NCI-H82 (cell line): Measurements from ENCODE around the gene CWF19L2.

Experiments
- DNase-seq: peaks from one replicate; lab custom pipeline; 2025; lab: John Stamatoyannopoulos, UW

Gene CWF19L2

DNA sequence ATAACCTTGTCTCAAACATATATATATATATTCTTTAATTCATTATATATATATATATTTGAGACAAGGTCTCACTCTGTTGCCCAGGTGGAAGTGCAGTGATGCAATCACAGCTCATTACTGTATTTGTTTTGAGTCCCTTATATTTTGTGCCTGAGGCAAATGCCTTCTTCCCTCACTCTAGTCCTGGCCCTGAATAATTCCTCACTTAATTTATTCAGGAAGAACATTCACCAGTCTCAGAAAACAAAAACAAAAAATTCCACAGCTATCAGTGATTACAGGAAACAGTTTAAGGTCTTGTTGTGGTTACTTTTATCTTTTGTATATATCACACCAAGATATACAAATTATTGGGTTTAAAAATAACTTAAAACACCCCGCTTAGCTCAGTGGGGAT, 155.7 kb downstream of the CWF19L2 start:
- DNase-seq = no peak

DNA sequence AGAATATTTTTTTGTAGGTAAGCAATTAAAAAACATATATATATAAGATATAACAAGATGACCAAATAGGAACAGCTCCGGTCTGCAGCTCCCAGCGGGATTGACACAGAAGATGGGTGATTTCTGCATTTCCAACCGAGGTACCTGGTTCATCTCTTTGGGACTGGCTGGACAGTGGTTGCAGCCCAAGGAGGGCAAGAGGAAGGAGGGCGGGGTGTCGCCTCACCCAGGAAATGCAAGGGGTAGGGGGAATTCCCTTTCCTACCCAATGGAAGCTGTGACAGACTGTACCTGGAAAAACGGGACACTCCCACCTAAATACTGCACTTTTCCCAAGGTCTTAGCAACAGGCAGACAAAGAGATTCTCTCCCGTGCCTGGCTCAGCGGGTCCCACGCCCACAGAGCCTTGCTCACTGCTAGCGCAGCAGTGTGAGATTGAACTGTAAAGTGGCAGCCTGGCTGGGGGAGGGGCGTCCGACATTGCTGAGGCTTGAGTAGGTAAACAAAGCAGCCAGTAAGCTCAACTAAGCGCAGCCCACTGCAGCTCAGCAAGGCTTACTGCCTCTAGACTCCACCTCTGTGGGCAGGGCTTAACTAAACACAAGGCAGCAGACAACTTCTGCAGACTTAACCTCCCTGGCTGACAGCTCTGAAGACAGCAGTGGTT, 163.8 kb downstream of the CWF19L2 start:
- peak; percentile 77 for DNase-seq

DNA sequence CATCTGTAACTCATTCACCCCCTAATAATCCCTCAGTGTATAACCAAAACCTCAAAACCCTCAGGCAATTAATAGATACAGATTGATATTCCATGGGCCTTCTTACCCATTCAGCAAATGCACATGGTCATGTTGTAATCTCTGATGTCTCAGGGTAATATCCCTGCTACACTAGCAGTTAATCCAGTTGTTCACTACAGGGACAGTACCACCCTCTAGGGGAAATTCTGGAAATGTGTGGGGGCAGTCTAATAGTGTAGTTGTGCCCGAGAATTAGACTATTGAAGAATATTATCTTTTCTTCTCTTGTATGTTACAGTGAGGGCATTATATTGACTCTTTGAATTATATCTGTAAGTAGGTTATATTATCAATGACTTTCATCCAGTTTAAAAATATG, 175.4 kb downstream of the CWF19L2 start:
- no peak for DNase-seq
